Skeletal muscle satellite cell (primary cell): ENCODE results near the gene SIL1.
"Not testable (repeated sequence)": the region's sequence is repeated elsewhere in the genome, so short reads cannot be mapped to it uniquely, and the experiment has no call there.

ENCODE experiments used
- H3K27me3 ChIP-seq: 2 replicates; pipeline ENCODE4 v1.7.0; 2013; ENCODE audit warnings: low read length; ENCODE audit not compliant: control insufficient read depth, insufficient read depth
- H3K36me3 ChIP-seq: 2 replicates; pipeline ENCODE4 v1.7.0; 2013; ENCODE audit warnings: mild to moderate bottlenecking, control low read depth, low read length; ENCODE audit not compliant: insufficient read depth
- H3K4me1 ChIP-seq: 2 replicates; pipeline ENCODE4 v1.7.0; 2013; ENCODE audit warnings: low read length; ENCODE audit not compliant: control insufficient read depth, insufficient read depth
- H3K4me2 ChIP-seq: 2 replicates; pipeline ENCODE4 v1.7.0; 2013; ENCODE audit warnings: mild to moderate bottlenecking, low read length
- H3K4me3 ChIP-seq: 2 replicates; pipeline ENCODE4 v1.7.0; 2013; ENCODE audit warnings: low read length
- H3K9ac ChIP-seq: 2 replicates; pipeline ENCODE4 v1.7.0; 2013; ENCODE audit warnings: mild to moderate bottlenecking, low read depth, low read length, moderate library complexity
- H3K9me3 ChIP-seq: replicated peaks from 2 replicates; pipeline ENCODE4 v1.7.0; 2013; ENCODE audit warnings: mild to moderate bottlenecking, control low read depth, low read length

The SIL1 gene

DNA sequence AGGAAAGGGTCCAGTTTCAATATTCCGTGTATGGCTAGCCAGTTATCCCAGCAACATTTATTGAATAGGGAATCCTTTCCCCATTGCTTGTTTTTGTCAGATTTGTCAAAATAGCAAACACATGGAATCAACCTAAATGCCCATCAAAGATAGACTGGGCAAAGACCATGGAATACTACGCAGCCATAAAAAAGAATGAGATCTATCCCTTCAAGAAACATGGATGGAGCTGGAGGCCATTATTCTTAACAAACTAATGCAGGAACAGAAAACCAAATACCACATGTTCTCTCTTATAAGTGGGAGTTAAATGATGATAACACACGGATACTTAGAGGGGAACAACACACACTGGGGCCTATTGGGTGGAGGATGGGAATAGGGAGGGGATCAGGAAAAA, 161.8 kb downstream of the SIL1 start:
- H3K36me3 ChIP-seq, H3K27me3 ChIP-seq, H3K4me1 ChIP-seq, H3K4me3 ChIP-seq, H3K9ac ChIP-seq, H3K9me3 ChIP-seq, H3K4me2 ChIP-seq: not testable (repeated sequence)

DNA sequence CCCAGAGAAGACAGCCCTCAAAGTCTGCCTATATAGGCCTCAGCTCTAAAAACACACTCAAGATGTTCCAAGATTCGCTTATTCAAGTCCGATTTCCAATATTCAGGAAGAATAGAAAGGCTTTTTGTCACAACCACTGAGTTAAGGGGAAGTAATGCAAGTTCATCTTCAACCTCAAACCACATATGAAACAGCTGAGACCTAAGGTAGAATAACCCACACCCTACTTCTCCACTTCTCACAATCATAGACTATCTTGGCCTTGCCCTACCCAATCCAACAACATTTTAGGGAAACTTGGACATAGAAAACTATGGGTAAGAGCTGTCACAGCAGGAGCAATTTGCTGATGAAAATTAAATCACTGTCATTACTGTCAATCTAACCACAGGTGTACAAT, 171.0 kb downstream of the SIL1 start:
- no peaks in the 10 kb centered on the region for H3K9me3 ChIP-seq
- H3K4me1 ChIP-seq, result peaks cover 15% of the 10 kb centered on the region
- H3K9ac ChIP-seq, result no peak overlapping the region
- H3K27me3 ChIP-seq, result no peaks in the 10 kb centered on the region
- peak overlapping the region; percentile 33 for H3K4me2 ChIP-seq
- peaks cover 7% of the 10 kb centered on the region for H3K36me3 ChIP-seq
- no peak overlapping the region for H3K4me3 ChIP-seq

DNA sequence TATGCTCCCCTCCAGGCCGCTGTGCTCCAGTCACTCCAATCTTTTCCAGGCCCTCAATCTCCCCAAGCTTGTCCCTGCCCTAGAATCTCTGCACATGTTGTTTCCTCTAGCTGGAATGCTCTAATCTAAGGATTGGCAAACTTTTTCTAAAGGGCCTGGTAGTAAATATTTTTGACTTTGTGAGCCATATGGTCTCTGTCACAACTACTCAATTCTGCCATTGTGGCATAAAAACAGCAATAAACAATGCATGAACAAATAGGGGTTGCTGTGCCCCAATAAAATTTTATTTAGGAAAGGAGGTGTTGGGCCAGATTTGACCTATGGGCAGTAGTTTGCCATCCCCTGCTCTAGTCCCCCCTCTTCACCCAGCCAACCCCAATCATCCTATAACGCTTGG, 172.5 kb downstream of the SIL1 start:
- Histone ChIP-seq H3K36me3 (peaks cover 7% of the 10 kb centered on the region), H3K4me1 (peaks cover 15% of the 10 kb centered on the region), H3K9ac (no peak overlapping the region), H3K9me3 (no peaks in the 10 kb centered on the region), H3K27me3 (no peaks in the 10 kb centered on the region), H3K4me3 (no peak overlapping the region), H3K4me2 (no peak overlapping the region)

- no peaks in the 10 kb centered on the region for H3K27me3 ChIP-seq
- H3K4me2 ChIP-seq, result no peak overlapping the region
- H3K36me3 ChIP-seq, result peaks cover 17% of the 10 kb centered on the region
- H3K4me1 ChIP-seq, result peaks cover 9% of the 10 kb centered on the region
- H3K9ac ChIP-seq, result no peak overlapping the region
- H3K4me3 ChIP-seq, result no peak overlapping the region
- no peaks in the 10 kb centered on the region for H3K9me3 ChIP-seq
Observed at GRCh38 chr5:139023286-139023685, 174.9 kb downstream of the SIL1 start.

- Histone ChIP-seq H3K9ac (no peak overlapping the region), H3K36me3 (peaks cover 17% of the 10 kb centered on the region), H3K4me3 (no peak overlapping the region), H3K9me3 (no peaks in the 10 kb centered on the region), H3K4me2 (no peak overlapping the region), H3K4me1 (peaks cover 7% of the 10 kb centered on the region), H3K27me3 (no peaks in the 10 kb centered on the region)
Observed at GRCh38 chr5:139022528-139022927, 175.6 kb downstream of the SIL1 start.

DNA sequence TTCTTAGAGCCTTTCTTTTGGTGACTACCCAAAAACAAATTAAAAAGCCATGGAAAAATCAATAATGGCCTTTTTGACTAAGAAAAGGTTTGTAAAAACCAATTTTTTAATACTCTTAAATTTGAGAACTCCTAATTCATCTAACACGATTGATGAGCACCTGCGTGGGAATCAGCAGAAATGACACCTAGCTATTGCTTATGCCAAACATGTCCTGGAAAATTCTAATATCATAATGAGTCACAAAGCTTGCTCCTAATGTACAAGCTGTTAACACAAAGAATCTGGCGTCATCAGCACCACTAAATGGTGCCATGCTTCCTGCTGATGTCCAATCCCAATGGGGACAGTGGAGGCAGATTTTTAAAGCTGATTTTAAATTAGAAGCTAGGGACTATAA, 176.8 kb downstream of the SIL1 start:
- Histone ChIP-seq H3K9me3 (no peaks in the 10 kb centered on the region), H3K4me2 (no peak overlapping the region), H3K36me3 (peaks cover 17% of the 10 kb centered on the region), H3K4me3 (no peak overlapping the region), H3K9ac (no peak overlapping the region), H3K4me1 (no peaks in the 10 kb centered on the region), H3K27me3 (no peaks in the 10 kb centered on the region)

DNA sequence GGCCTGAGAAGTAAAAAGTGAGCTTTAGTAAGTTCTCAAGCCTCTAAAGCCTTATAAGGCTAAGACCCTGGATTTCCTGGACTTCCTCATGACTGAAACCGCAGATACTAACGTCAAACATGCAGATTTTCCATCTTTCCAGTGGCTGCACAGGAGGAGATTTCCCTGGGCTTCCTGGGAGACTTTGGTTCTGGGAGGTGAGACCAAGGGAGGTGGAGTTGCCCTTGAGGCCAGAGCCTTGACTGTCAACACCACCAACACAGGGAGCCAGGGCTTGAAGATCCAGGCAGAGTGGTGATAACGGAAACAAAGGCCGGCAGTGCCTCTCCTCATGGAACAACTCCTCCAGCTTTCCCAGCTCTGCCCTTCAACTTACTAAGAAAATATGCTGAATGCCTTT, 178.3 kb downstream of the SIL1 start:
- Histone ChIP-seq H3K4me3 (no peak overlapping the region), H3K9me3 (no peaks in the 10 kb centered on the region), H3K27me3 (no peaks in the 10 kb centered on the region), H3K4me1 (peaks cover 3% of the 10 kb centered on the region), H3K9ac (no peak overlapping the region), H3K36me3 (peaks cover 17% of the 10 kb centered on the region), H3K4me2 (no peak overlapping the region)

DNA sequence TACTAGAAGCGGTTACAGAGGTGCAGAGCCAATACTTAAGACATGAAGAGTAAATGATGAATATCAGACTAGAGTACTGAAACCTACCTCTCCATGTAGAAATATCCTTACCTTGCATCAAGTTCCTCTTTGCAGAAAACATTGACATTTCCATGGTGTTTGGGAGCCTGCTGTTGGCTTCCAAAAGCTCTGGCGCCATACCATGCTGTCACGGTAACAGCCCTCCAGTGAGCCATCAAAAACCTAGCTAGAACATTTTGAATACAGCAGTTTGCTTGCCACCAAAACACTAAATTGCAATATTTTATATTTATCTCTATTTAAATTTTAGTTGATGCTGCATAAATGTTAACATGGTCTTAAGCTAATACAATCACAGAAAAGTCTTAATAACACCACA, 179.0 kb downstream of the SIL1 start:
- Histone ChIP-seq H3K4me1 (peaks cover 8% of the 10 kb centered on the region), H3K4me3 (no peak overlapping the region), H3K36me3 (peaks cover 17% of the 10 kb centered on the region), H3K27me3 (no peaks in the 10 kb centered on the region), H3K9me3 (no peaks in the 10 kb centered on the region), H3K4me2 (no peak overlapping the region), H3K9ac (no peak overlapping the region)

DNA sequence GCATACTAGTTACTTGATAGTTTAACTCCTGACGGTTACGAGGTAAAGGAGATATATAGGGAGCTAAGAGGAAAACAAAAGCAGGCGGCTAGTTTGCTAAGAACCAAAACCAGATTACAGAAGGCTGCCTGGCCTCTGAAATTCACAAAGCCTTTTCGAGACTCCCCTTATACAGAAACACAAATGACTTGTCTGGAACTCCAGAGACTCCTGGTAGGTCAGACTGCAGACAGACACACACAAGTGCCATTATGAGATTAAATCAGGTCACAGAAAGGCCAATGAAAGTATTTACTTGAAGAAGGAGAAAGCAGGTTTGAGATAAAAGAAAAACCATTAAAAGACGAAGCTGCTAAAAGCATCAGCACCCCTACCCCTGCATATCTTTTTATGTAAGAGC, 180.5 kb downstream of the SIL1 start:
- peaks cover 8% of the 10 kb centered on the region for H3K4me1 ChIP-seq
- H3K9ac ChIP-seq, result no peak overlapping the region
- no peaks in the 10 kb centered on the region for H3K9me3 ChIP-seq
- no peak overlapping the region for H3K4me2 ChIP-seq
- no peak overlapping the region for H3K4me3 ChIP-seq
- peaks cover 10% of the 10 kb centered on the region for H3K36me3 ChIP-seq
- no peaks in the 10 kb centered on the region for H3K27me3 ChIP-seq

GRCh38 chr5:139016186-139016585, 182.0 kb downstream of the SIL1 start:
- H3K27me3 ChIP-seq, result no peaks in the 10 kb centered on the region
- peaks cover 10% of the 10 kb centered on the region for H3K36me3 ChIP-seq
- H3K4me3 ChIP-seq, result no peak overlapping the region
- no peaks in the 10 kb centered on the region for H3K9me3 ChIP-seq
- H3K9ac ChIP-seq, result no peak overlapping the region
- H3K4me1 ChIP-seq, result peaks cover 8% of the 10 kb centered on the region
- H3K4me2 ChIP-seq, result no peak overlapping the region

DNA sequence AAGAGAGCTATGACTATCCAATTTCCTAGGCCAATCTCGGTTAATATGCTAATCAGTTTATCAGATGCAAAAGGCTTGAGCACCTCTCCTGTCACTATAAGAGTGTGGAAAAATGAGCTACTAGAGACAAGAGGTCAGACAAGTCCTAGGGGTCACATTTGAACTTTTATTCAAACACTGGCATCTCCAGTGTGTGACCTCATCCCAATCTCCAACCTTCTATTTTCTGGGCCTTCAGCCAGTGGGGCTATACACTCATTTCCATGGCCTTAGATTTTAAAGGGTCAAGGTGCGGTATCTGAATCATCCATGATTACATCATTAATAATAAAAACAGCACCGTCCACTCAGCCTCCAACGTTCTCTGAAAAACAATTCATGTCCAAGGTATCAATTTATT, 183.4 kb downstream of the SIL1 start:
- Histone ChIP-seq H3K27me3 (no peaks in the 10 kb centered on the region), H3K9me3 (no peaks in the 10 kb centered on the region), H3K4me3 (no peak overlapping the region), H3K9ac (no peak overlapping the region), H3K4me2 (no peak overlapping the region), H3K36me3 (peaks cover 3% of the 10 kb centered on the region), H3K4me1 (peaks cover 8% of the 10 kb centered on the region)

DNA sequence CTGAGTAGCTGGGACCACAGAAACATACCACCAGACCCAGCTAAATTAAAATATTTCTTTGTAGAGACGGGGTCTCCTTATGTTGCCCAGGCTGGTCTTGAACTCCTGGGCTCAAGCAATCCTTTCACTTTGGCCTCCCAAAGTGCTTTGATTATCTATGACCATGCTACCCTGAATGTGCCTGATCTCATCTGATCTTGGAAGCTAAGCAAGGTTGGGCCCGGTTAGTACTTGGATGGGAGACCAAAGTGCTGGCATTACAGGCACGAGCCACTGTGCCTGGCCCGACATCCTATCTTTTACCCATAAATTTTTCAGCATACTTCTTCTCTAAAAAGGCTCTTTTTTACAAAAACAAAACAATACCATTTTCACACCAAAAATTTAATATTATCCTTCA, 186.0 kb downstream of the SIL1 start:
- Histone ChIP-seq H3K27me3 (no peaks in the 10 kb centered on the region), H3K9me3 (no peaks in the 10 kb centered on the region), H3K9ac (no peak overlapping the region), H3K36me3 (no peaks in the 10 kb centered on the region), H3K4me1 (peaks cover 8% of the 10 kb centered on the region), H3K4me2 (no peak overlapping the region), H3K4me3 (no peak overlapping the region)
